ENCODE results near the gene PGBD5.

PGBD5 gene

GRCh38 chr1:230299191-230300006 lies 126.7 kb downstream of the PGBD5 start:
- DNase-seq: no peak

GRCh38 chr1:230295367-230295766 lies 130.8 kb downstream of the PGBD5 start:
- no peak for DNase-seq

GRCh38 chr1:230293390-230293700 lies 132.8 kb downstream of the PGBD5 start:
- no peak for DNase-seq

GRCh38 chr1:230292689-230293389 lies 133.3 kb downstream of the PGBD5 start:
- no peak for DNase-seq

- DNase-seq: no peak
Measured at GRCh38 chr1:230291731-230292620, 134.2 kb downstream of the PGBD5 start.

GRCh38 chr1:230289350-230289644 lies 136.8 kb downstream of the PGBD5 start:
- DNase-seq: no peak

- no peak for DNase-seq
Measured at GRCh38 chr1:230288641-230289349, 137.3 kb downstream of the PGBD5 start.

GRCh38 chr1:230287674-230288315 lies 138.3 kb downstream of the PGBD5 start:
- no peak for DNase-seq

- DNase-seq: no peak
Measured at GRCh38 chr1:230286890-230287269, 139.3 kb downstream of the PGBD5 start.

- DNase-seq: no peak
Measured at GRCh38 chr1:230286166-230286889, 139.8 kb downstream of the PGBD5 start.

GRCh38 chr1:230285351-230285750 lies 140.8 kb downstream of the PGBD5 start:
- no peak for DNase-seq

- no peak for DNase-seq
Measured at GRCh38 chr1:230284891-230285290, 141.2 kb downstream of the PGBD5 start.

GRCh38 chr1:230283678-230284077 lies 142.5 kb downstream of the PGBD5 start:
- no peak for DNase-seq

- no peak for DNase-seq
Measured at GRCh38 chr1:230282157-230282556, 144.0 kb downstream of the PGBD5 start.

- DNase-seq: no peak
Measured at GRCh38 chr1:230281556-230281955, 144.6 kb downstream of the PGBD5 start.

- no peak for DNase-seq
Measured at GRCh38 chr1:230280906-230281413, 145.2 kb downstream of the PGBD5 start.

GRCh38 chr1:230280054-230280795 lies 145.9 kb downstream of the PGBD5 start:
- DNase-seq: no peak

- DNase-seq: no peak
Measured at GRCh38 chr1:230279583-230279945, 146.6 kb downstream of the PGBD5 start.

- no peak for DNase-seq
Measured at GRCh38 chr1:230278871-230279582, 147.1 kb downstream of the PGBD5 start.

GRCh38 chr1:230278376-230278775 lies 147.8 kb downstream of the PGBD5 start:
- DNase-seq: no peak
